GM23338 (cell line): ENCODE results near the gene VGLL2. TPM values are rescaled to one million over a fixed set of nuclear protein-coding genes. Genes with fewer than 3 reads are reported as not detected.
A peak's percentile ranks its signal among the peaks of the same experiment; 100 is the strongest.

Experiments
- ATAC-seq: fragments of 200-7000 bp; cut with Tn5 transposase; 3 replicates; pipeline ENCODE4 v1.9.1; 2020
- DNase-seq: peaks from one replicate; pipeline ENCODE4 v3.0.0-alpha.2; 2015; ENCODE audit warnings: low spot score
- H2AFZ ChIP-seq: fragments of 200-600 bp; sonication (generic); 2 replicates; pipeline ENCODE4 v1.8.0; 2016; ENCODE audit warnings: antibody characterized with exemption, mild to moderate bottlenecking, moderate library complexity
- H3F3A ChIP-seq: fragments of 200-600 bp; sonication (generic); replicated peaks from 2 replicates; pipeline ENCODE4 v1.8.0; 2017; ENCODE audit warnings: antibody characterized with exemption, mixed run types, low read depth
- H3K27ac ChIP-seq: fragments of 200-600 bp; sonication (generic); 2 replicates; pipeline ENCODE4 v1.6.1; 2016; ENCODE audit warnings: low read depth
- H3K27me3 ChIP-seq: fragments of 200-600 bp; sonication (generic); 2 replicates; pipeline ENCODE4 v1.8.0; 2016; ENCODE audit warnings: mild to moderate bottlenecking, mixed run types, moderate library complexity; ENCODE audit not compliant: insufficient read depth
- H3K36me3 ChIP-seq: fragments of 200-600 bp; sonication (generic); 2 replicates; pipeline ENCODE4 v1.8.0; 2016; ENCODE audit warnings: mild to moderate bottlenecking; ENCODE audit not compliant: insufficient read depth
- H3K4me1 ChIP-seq: fragments of 200-600 bp; sonication (generic); 2 replicates; pipeline ENCODE4 v1.8.0; 2016; ENCODE audit warnings: mild to moderate bottlenecking, moderate library complexity; ENCODE audit not compliant: insufficient read depth
- H3K4me2 ChIP-seq: fragments of 200-600 bp; sonication (generic); 2 replicates; pipeline ENCODE4 v1.7.1; 2017; ENCODE audit warnings: mixed run types
- H3K4me3 ChIP-seq: fragments of 200-600 bp; sonication (generic); 2 replicates; pipeline ENCODE4 v1.6.1; 2016; ENCODE audit warnings: mixed run types
- H3K79me2 ChIP-seq: fragments of 200-600 bp; sonication (generic); replicated peaks from 2 replicates; pipeline ENCODE4 v1.8.0; 2017; ENCODE audit warnings: mild to moderate bottlenecking; ENCODE audit not compliant: insufficient read depth
- H3K9me2 ChIP-seq: fragments of 200-600 bp; sonication (generic); 2 replicates; pipeline ENCODE4 v1.8.0; 2017; ENCODE audit not compliant: insufficient read depth
- H4K20me1 ChIP-seq: fragments of 200-600 bp; sonication (generic); replicated peaks from 2 replicates; pipeline ENCODE4 v1.8.0; 2017; ENCODE audit warnings: mild to moderate bottlenecking; ENCODE audit not compliant: insufficient read depth
- H3K27ac Mint-ChIP-seq: 2 replicates; pipeline ENCODE4 v1.8.0; 2020; ENCODE audit warnings: inconsistent platforms, mild to moderate bottlenecking, moderate library complexity, mixed read lengths
- H3K27me3 Mint-ChIP-seq: 3 replicates; pipeline ENCODE4 v1.8.0; 2022; ENCODE audit warnings: low read depth, mild to moderate bottlenecking, moderate library complexity, mixed read lengths, inconsistent platforms; ENCODE audit not compliant: insufficient read depth, poor library complexity
- H3K36me3 Mint-ChIP-seq: 3 replicates; pipeline ENCODE4 v1.8.0; 2021; ENCODE audit warnings: low read depth, mild to moderate bottlenecking, inconsistent platforms, moderate library complexity, mixed read lengths
- H3K4me1 Mint-ChIP-seq: 3 replicates; pipeline ENCODE4 v1.8.0; 2020; ENCODE audit warnings: mild to moderate bottlenecking, inconsistent platforms, mixed read lengths
- H3K4me3 Mint-ChIP-seq: 3 replicates; pipeline ENCODE4 v1.8.0; 2021; ENCODE audit warnings: moderate library complexity, mild to moderate bottlenecking, inconsistent platforms, mixed read lengths
- H3K9me3 Mint-ChIP-seq: 3 replicates; pipeline ENCODE4 v1.8.0; 2020; ENCODE audit warnings: moderate library complexity, mild to moderate bottlenecking, inconsistent platforms, mixed read lengths
- CREB1 ChIP-seq: fragments of 250-450 bp; sonication (Bioruptor Pico); IDR thresholded peaks from 2 replicates; pipeline ENCODE4 v1.5.0; 2020; ENCODE audit warnings: low read depth, mild to moderate bottlenecking, moderate library complexity
- EZH2 ChIP-seq: fragments of 200-600 bp; sonication (generic); IDR thresholded peaks from one replicate; pipeline ENCODE4 v1.8.0; 2017; ENCODE audit warnings: antibody characterized with exemption, mild to moderate bottlenecking, low read depth; ENCODE audit not compliant: unreplicated experiment
- EZH2phosphoT487 ChIP-seq: fragments of 200-600 bp; sonication (generic); IDR thresholded peaks from one replicate; pipeline ENCODE4 v1.8.1; 2018; ENCODE audit warnings: antibody characterized with exemption; ENCODE audit not compliant: unreplicated experiment
- POLR2AphosphoS5 ChIP-seq: IDR thresholded peaks from 2 replicates; pipeline ENCODE4 v1.6.1; 2016; ENCODE audit warnings: antibody characterized with exemption, low read depth
- polyA plus RNA-seq: library from polyadenylated mRNA; unstranded; fragments of >200 nt; fragmentation: Nextera tagmentation; extraction: Ambion mirVana; gene quantifications from 2 replicates; pipeline ENCODE4 v1.2.1, GENCODE V29; 2016
- total RNA-seq: library from RNA; depleted of rRNA; stranded (reverse); fragments of >200 nt; shearing (Covaris generic); gene quantifications from 2 replicates; pipeline ENCODE4 v1.2.3, GENCODE V29; 2014
- TF ChIP-seq, protein P1 (sequence below): fragments of 250-450 bp; sonication (Bioruptor Pico); IDR thresholded peaks from 2 replicates; pipeline ENCODE4 v1.5.0; 2020; ENCODE audit warnings: mild to moderate bottlenecking, moderate library complexity
- TF ChIP-seq, protein P2 (sequence below): IDR thresholded peaks from one replicate; pipeline ENCODE4 v1.6.1; 2018; ENCODE audit warnings: antibody characterized with exemption; ENCODE audit not compliant: unreplicated experiment

Gene VGLL2
- total and polyA plus RNA-seq, 2 experiments from 2014 or later: not detected

DNA sequence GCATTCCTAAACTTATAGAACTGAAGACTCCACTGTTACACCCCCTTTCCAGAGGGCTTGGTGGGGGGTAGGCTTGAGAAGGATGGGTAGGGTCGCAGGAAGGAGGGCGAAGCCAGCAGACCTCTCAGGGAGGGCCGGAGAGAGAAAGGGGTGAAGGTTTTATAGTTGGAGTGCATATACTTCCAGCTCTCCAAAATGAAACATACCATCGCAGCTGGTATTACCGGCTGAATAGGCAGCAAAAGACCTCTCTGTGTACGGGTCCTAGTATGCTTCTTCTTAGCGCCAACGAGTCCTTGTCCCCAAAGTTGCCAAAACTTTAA, 1.0 kb upstream of the VGLL2 start (continued):
- TF ChIP-seq, protein P1, sequence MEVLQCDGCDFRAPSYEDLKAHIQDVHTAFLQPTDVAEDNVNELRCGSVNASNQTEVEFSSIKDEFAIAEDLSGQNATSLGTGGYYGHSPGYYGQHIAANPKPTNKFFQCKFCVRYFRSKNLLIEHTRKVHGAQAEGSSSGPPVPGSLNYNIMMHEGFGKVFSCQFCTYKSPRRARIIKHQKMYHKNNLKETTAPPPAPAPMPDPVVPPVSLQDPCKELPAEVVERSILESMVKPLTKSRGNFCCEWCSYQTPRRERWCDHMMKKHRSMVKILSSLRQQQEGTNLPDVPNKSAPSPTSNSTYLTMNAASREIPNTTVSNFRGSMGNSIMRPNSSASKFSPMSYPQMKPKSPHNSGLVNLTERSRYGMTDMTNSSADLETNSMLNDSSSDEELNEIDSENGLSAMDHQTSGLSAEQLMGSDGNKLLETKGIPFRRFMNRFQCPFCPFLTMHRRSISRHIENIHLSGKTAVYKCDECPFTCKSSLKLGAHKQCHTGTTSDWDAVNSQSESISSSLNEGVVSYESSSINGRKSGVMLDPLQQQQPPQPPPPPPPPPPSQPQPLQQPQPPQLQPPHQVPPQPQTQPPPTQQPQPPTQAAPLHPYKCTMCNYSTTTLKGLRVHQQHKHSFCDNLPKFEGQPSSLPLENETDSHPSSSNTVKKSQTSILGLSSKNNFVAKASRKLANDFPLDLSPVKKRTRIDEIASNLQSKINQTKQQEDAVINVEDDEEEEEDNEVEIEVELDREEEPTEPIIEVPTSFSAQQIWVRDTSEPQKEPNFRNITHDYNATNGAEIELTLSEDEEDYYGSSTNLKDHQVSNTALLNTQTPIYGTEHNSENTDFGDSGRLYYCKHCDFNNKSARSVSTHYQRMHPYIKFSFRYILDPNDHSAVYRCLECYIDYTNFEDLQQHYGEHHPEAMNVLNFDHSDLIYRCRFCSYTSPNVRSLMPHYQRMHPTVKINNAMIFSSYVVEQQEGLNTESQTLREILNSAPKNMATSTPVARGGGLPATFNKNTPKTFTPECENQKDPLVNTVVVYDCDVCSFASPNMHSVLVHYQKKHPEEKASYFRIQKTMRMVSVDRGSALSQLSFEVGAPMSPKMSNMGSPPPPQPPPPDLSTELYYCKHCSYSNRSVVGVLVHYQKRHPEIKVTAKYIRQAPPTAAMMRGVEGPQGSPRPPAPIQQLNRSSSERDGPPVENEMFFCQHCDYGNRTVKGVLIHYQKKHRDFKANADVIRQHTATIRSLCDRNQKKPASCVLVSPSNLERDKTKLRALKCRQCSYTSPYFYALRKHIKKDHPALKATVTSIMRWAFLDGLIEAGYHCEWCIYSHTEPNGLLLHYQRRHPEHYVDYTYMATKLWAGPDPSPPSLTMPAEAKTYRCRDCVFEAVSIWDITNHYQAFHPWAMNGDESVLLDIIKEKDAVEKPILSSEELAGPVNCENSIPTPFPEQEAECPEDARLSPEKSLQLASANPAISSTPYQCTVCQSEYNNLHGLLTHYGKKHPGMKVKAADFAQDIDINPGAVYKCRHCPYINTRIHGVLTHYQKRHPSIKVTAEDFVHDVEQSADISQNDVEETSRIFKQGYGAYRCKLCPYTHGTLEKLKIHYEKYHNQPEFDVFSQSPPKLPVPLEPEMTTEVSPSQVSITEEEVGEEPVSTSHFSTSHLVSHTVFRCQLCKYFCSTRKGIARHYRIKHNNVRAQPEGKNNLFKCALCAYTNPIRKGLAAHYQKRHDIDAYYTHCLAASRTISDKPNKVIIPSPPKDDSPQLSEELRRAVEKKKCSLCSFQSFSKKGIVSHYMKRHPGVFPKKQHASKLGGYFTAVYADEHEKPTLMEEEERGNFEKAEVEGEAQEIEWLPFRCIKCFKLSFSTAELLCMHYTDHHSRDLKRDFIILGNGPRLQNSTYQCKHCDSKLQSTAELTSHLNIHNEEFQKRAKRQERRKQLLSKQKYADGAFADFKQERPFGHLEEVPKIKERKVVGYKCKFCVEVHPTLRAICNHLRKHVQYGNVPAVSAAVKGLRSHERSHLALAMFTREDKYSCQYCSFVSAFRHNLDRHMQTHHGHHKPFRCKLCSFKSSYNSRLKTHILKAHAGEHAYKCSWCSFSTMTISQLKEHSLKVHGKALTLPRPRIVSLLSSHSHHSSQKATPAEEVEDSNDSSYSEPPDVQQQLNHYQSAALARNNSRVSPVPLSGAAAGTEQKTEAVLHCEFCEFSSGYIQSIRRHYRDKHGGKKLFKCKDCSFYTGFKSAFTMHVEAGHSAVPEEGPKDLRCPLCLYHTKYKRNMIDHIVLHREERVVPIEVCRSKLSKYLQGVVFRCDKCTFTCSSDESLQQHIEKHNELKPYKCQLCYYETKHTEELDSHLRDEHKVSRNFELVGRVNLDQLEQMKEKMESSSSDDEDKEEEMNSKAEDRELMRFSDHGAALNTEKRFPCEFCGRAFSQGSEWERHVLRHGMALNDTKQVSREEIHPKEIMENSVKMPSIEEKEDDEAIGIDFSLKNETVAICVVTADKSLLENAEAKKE (CRISPR knock-in tag): no peak

DNA sequence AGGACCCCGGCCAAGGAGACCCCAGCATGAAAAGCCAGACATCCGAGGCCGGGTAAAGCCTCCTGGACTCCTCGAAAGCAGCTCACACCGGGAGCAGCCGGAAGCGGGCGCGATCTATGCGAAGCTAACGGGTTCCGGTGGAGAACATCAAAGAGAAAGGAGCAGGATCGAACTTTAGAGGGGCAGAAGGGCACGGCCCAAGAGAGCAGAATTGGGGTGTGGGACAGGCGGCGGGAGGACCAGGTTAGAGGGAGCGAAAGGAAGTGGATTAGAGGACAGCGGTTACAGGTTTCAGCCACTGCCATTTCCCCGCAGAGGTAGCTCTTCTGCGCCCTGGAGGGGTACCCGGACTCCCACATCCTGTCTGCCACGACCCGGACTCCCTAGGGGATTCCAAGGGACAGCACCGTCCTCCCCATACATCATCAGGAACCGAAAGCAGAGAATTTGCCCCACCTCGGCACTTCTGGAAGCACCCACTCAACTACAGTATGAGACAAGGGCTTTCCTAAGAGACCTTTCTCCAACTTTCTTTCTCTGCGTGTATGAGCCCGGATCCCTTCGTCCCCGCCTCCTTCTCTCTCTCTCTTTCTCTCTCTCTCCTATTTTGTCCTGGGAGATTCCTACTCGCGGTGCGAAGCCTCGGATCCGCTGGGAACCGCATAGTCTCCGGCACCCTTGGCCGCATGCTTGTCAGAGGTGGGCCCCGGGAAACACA, 507 bp upstream of the VGLL2 start:
- Histone ChIP-seq H3K4me3 (peak overlapping the region; percentile 75), H3F3A (peaks cover 7% of the 10 kb centered on the region; the same call in 1 of the 2 replicates), H3K36me3 (no peaks in the 10 kb centered on the region), H2AFZ (peak overlapping the region; percentile 49), H3K27ac (no peak overlapping the region), H3K9me2 (no peaks in the 10 kb centered on the region), H3K79me2 (no peaks in the 10 kb centered on the region), H4K20me1 (peaks cover 14% of the 10 kb centered on the region; the same call in 1 of the 2 replicates), H3K4me1 (peaks cover 45% of the 10 kb centered on the region), H3K27me3 (peaks cover 100% of the 10 kb centered on the region), H3K4me2 (peak overlapping the region; percentile 88)
- peak; percentile 59 for DNase-seq
- H3K27ac Mint-ChIP-seq: no peak overlapping the region
- peaks cover 34% of the 10 kb centered on the region for H3K4me1 Mint-ChIP-seq
- H3K27me3 Mint-ChIP-seq: peaks cover 86% of the 10 kb centered on the region
- 0 out of 3 replicates have a peak, but pooled peaks cover 2% of the 10 kb centered on the region for H3K9me3 Mint-ChIP-seq
- TF ChIP-seq EZH2phosphoT487: peak; percentile 73
- TF ChIP-seq, protein P2, sequence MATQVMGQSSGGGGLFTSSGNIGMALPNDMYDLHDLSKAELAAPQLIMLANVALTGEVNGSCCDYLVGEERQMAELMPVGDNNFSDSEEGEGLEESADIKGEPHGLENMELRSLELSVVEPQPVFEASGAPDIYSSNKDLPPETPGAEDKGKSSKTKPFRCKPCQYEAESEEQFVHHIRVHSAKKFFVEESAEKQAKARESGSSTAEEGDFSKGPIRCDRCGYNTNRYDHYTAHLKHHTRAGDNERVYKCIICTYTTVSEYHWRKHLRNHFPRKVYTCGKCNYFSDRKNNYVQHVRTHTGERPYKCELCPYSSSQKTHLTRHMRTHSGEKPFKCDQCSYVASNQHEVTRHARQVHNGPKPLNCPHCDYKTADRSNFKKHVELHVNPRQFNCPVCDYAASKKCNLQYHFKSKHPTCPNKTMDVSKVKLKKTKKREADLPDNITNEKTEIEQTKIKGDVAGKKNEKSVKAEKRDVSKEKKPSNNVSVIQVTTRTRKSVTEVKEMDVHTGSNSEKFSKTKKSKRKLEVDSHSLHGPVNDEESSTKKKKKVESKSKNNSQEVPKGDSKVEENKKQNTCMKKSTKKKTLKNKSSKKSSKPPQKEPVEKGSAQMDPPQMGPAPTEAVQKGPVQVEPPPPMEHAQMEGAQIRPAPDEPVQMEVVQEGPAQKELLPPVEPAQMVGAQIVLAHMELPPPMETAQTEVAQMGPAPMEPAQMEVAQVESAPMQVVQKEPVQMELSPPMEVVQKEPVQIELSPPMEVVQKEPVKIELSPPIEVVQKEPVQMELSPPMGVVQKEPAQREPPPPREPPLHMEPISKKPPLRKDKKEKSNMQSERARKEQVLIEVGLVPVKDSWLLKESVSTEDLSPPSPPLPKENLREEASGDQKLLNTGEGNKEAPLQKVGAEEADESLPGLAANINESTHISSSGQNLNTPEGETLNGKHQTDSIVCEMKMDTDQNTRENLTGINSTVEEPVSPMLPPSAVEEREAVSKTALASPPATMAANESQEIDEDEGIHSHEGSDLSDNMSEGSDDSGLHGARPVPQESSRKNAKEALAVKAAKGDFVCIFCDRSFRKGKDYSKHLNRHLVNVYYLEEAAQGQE: no peak
- TF ChIP-seq CREB1 (CRISPR knock-in tag): no peak
- TF ChIP-seq POLR2AphosphoS5: no peak
- peak; percentile 82 for TF ChIP-seq EZH2
- H3K4me3 Mint-ChIP-seq: peak overlapping the region; percentile 80
- H3K36me3 Mint-ChIP-seq: no peaks in the 10 kb centered on the region
- ATAC-seq: peak; percentile 27
